HepG2 (cell line): Measurements from ENCODE around the gene RABGEF1. TPM values are rescaled to one million over a fixed set of nuclear protein-coding genes. Genes with fewer than 3 reads are reported as not detected.

ENCODE experiments used
- ATAD3A ChIP-seq: sonication (generic); formaldehyde crosslinking; IDR thresholded peaks from 2 replicates; pipeline ENCODE4 v1.4.0; 2020; ENCODE audit warnings: missing genetic modification reagents
- BHLHE40 ChIP-seq: IDR thresholded peaks from 2 replicates; pipeline ENCODE4 v1.6.1; 2011; ENCODE audit warnings: low read length, improper control_type of control experiment
- HDAC6 ChIP-seq: fragments of 200-600 bp; sonication (generic); IDR thresholded peaks from 2 replicates; pipeline ENCODE4 v1.7.0; 2017; ENCODE audit warnings: mild to moderate bottlenecking, antibody characterized with exemption, low read length, low read depth
- MIER3 ChIP-seq: IDR thresholded peaks from 2 replicates; pipeline ENCODE4 v1.6.1; 2016; ENCODE audit warnings: missing compliant biosample characterization, borderline replicate concordance
- TCF7 ChIP-seq: sonication (generic); IDR thresholded peaks from 2 replicates; pipeline ENCODE4 v1.6.1; 2016; ENCODE audit warnings: antibody characterized with exemption, low read depth
- THYN1 ChIP-seq: sonication (generic); formaldehyde crosslinking; IDR thresholded peaks from 2 replicates; pipeline ENCODE4 v1.8.1; 2023; ENCODE audit warnings: low read depth, mild to moderate bottlenecking, moderate library complexity, missing genetic modification reagents, borderline replicate concordance
- TP53 ChIP-seq: sonication (generic); formaldehyde crosslinking; conservative IDR thresholded peaks from 2 replicates; pipeline ENCODE4 v1.4.0; 2020; ENCODE audit warnings: missing genetic modification reagents
- ZBTB42 ChIP-seq: sonication (generic); formaldehyde crosslinking; IDR thresholded peaks from 2 replicates; pipeline ENCODE4 v1.5.0; 2020; ENCODE audit warnings: mild to moderate bottlenecking, missing genetic modification reagents
- ZNF136 ChIP-seq: sonication (generic); formaldehyde crosslinking; IDR thresholded peaks from 2 replicates; pipeline ENCODE4 v1.8.1; 2022; ENCODE audit warnings: low read depth, mild to moderate bottlenecking, moderate library complexity, missing genetic modification reagents
- ZNF205 ChIP-seq: IDR thresholded peaks from 2 replicates; pipeline ENCODE4 v1.6.1; 2018; ENCODE audit warnings: missing biosample characterization, missing genetic modification reagents
- ZNF33B ChIP-seq: sonication (generic); formaldehyde crosslinking; IDR thresholded peaks from 2 replicates; pipeline ENCODE4 v1.5.1; 2020; ENCODE audit warnings: mild to moderate bottlenecking, missing genetic modification reagents
- ZNF460 ChIP-seq: sonication (generic); formaldehyde crosslinking; IDR thresholded peaks from 2 replicates; pipeline ENCODE4 v1.5.1; 2020; ENCODE audit warnings: missing genetic modification reagents, mild to moderate bottlenecking, borderline replicate concordance
- ZNF670 ChIP-seq: sonication (generic); formaldehyde crosslinking; IDR thresholded peaks from 2 replicates; pipeline ENCODE4 v1.8.0; 2022; ENCODE audit warnings: mild to moderate bottlenecking, missing genetic modification reagents, borderline replicate concordance
- ZNF709 ChIP-seq: sonication (generic); formaldehyde crosslinking; IDR thresholded peaks from 2 replicates; pipeline ENCODE4 v1.5.0; 2020; ENCODE audit warnings: mild to moderate bottlenecking, missing genetic modification reagents
- polyA plus RNA-seq, 8 experiments: library from polyadenylated mRNA; depleted of rRNA in 3 of 8; stranded (reverse) in 7 of 8; unstranded in 1 of 8; fragments of >200 nt; fragmentation: Illumina TruSeq in 4 of 8; extraction: Trizol in 4 of 8; gene quantifications; 2 replicates each; pipeline versions ENCODE4 v1.2.1 to v1.2.3, GENCODE V29; 2011 to 2016; ENCODE audit warnings: low read depth in 4 of 8, missing spikeins in 1 of 8, mixed read lengths in 1 of 8; ENCODE audit not compliant: insufficient read depth in 1 of 8
- total RNA-seq, 5 experiments: library from RNA; depleted of rRNA; stranded (reverse); fragments of >200 nt; fragmentation: Illumina TruSeq; extraction: Trizol; gene quantifications; 2 replicates each; pipeline ENCODE4 v1.2.3, GENCODE V29; 2016; ENCODE audit warnings: low read depth in 1 of 5
- TF ChIP-seq, protein P1 (sequence below): sonication (generic); formaldehyde crosslinking; conservative IDR thresholded peaks from 2 replicates; pipeline ENCODE4 v1.4.0; 2020; ENCODE audit warnings: missing genetic modification reagents
- TF ChIP-seq, protein P2 (sequence below): sonication (generic); formaldehyde crosslinking; IDR thresholded peaks from 2 replicates; pipeline ENCODE4 v1.9.0; 2021; ENCODE audit warnings: mild to moderate bottlenecking, missing genetic modification reagents
- TF ChIP-seq, protein P3 (sequence below): sonication (generic); formaldehyde crosslinking; conservative IDR thresholded peaks from 2 replicates; pipeline ENCODE4 v1.8.0; 2022; ENCODE audit warnings: low read depth, missing genetic modification reagents
- TF ChIP-seq, protein P4 (sequence below): IDR thresholded peaks from 2 replicates; pipeline ENCODE4 v1.6.1; 2018; ENCODE audit warnings: missing genetic modification reagents

The RABGEF1 gene
- total and polyA plus RNA-seq, 2 of the 13 experiments (the other 11 are each of a cell fraction or from before 2014, with no cell fraction given): 22.7 to 35.3 TPM

DNA sequence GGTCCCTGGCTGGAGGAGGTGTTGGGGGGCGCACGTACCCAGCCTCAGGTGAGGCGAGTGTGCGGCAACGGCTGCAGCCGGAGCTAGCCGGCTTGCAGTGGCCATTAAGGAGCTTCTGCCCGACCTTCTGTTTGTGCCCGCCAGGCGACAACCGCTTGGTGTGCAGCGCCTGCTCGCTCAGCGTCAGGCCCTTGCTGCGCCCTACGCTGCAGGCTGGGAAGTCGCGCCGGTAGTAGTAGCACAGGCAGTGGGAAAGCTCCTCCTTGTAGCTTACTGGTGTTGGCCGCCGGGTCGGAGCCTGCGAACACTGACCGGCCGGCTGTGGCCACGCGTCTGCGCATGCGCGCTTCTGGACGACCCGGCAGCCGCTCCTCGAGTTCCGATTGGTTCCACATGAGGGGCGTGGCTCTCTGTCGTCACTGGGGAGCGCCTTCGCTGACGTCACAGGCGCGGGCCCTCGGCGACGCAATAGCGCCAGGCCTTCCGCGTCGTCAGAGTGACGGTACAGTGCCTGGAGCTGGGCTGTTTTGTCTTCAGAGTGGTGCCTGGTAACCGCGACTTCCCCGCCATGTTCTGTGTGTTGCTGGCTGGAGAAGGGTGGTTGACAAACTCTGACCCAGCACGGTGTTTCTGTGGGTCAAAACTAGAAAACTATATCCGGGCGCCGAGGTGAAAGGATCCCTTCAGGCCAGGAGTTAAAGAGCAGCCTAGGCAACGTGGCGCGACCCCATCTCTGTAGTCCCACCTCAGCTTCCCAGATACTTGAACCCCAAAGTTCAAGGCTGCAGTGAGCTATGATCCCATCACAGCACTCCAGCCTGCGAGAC is 104.2 kb downstream of the RABGEF1 start (continued):
- peak; percentile 96 for TF ChIP-seq MIER3 (CRISPR knock-in tag)
- TF ChIP-seq HDAC6: no peak
- TF ChIP-seq ZNF709 (CRISPR knock-in tag): 0 out of 2 replicates have a peak, but pooled peaks have one; percentile 30
- TF ChIP-seq ZBTB42 (CRISPR knock-in tag): 0 out of 2 replicates have a peak, but pooled peaks have one; percentile 51
- TF ChIP-seq, protein P1, sequence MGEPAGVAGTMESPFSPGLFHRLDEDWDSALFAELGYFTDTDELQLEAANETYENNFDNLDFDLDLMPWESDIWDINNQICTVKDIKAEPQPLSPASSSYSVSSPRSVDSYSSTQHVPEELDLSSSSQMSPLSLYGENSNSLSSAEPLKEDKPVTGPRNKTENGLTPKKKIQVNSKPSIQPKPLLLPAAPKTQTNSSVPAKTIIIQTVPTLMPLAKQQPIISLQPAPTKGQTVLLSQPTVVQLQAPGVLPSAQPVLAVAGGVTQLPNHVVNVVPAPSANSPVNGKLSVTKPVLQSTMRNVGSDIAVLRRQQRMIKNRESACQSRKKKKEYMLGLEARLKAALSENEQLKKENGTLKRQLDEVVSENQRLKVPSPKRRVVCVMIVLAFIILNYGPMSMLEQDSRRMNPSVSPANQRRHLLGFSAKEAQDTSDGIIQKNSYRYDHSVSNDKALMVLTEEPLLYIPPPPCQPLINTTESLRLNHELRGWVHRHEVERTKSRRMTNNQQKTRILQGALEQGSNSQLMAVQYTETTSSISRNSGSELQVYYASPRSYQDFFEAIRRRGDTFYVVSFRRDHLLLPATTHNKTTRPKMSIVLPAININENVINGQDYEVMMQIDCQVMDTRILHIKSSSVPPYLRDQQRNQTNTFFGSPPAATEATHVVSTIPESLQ: no peak
- TF ChIP-seq TCF7: no peak
- no peak for TF ChIP-seq ZNF460 (CRISPR knock-in tag)
- TF ChIP-seq ZNF205: peak; percentile 91
- no peak; the same call in 1 of the 2 replicates for TF ChIP-seq ZNF670 (CRISPR knock-in tag)
- no peak for TF ChIP-seq ATAD3A
- TF ChIP-seq TP53 (CRISPR knock-in tag): no peak
- no peak for TF ChIP-seq BHLHE40
- TF ChIP-seq, protein P2, sequence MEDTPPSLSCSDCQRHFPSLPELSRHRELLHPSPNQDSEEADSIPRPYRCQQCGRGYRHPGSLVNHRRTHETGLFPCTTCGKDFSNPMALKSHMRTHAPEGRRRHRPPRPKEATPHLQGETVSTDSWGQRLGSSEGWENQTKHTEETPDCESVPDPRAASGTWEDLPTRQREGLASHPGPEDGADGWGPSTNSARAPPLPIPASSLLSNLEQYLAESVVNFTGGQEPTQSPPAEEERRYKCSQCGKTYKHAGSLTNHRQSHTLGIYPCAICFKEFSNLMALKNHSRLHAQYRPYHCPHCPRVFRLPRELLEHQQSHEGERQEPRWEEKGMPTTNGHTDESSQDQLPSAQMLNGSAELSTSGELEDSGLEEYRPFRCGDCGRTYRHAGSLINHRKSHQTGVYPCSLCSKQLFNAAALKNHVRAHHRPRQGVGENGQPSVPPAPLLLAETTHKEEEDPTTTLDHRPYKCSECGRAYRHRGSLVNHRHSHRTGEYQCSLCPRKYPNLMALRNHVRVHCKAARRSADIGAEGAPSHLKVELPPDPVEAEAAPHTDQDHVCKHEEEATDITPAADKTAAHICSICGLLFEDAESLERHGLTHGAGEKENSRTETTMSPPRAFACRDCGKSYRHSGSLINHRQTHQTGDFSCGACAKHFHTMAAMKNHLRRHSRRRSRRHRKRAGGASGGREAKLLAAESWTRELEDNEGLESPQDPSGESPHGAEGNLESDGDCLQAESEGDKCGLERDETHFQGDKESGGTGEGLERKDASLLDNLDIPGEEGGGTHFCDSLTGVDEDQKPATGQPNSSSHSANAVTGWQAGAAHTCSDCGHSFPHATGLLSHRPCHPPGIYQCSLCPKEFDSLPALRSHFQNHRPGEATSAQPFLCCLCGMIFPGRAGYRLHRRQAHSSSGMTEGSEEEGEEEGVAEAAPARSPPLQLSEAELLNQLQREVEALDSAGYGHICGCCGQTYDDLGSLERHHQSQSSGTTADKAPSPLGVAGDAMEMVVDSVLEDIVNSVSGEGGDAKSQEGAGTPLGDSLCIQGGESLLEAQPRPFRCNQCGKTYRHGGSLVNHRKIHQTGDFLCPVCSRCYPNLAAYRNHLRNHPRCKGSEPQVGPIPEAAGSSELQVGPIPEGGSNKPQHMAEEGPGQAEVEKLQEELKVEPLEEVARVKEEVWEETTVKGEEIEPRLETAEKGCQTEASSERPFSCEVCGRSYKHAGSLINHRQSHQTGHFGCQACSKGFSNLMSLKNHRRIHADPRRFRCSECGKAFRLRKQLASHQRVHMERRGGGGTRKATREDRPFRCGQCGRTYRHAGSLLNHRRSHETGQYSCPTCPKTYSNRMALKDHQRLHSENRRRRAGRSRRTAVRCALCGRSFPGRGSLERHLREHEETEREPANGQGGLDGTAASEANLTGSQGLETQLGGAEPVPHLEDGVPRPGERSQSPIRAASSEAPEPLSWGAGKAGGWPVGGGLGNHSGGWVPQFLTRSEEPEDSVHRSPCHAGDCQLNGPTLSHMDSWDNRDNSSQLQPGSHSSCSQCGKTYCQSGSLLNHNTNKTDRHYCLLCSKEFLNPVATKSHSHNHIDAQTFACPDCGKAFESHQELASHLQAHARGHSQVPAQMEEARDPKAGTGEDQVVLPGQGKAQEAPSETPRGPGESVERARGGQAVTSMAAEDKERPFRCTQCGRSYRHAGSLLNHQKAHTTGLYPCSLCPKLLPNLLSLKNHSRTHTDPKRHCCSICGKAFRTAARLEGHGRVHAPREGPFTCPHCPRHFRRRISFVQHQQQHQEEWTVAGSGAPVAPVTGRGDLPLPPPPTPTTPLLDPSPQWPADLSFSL (CRISPR knock-in tag): no peak
- TF ChIP-seq, protein P3, sequence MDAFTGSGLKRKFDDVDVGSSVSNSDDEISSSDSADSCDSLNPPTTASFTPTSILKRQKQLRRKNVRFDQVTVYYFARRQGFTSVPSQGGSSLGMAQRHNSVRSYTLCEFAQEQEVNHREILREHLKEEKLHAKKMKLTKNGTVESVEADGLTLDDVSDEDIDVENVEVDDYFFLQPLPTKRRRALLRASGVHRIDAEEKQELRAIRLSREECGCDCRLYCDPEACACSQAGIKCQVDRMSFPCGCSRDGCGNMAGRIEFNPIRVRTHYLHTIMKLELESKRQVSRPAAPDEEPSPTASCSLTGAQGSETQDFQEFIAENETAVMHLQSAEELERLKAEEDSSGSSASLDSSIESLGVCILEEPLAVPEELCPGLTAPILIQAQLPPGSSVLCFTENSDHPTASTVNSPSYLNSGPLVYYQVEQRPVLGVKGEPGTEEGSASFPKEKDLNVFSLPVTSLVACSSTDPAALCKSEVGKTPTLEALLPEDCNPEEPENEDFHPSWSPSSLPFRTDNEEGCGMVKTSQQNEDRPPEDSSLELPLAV (CRISPR knock-in tag): no peak
- TF ChIP-seq, protein P4, sequence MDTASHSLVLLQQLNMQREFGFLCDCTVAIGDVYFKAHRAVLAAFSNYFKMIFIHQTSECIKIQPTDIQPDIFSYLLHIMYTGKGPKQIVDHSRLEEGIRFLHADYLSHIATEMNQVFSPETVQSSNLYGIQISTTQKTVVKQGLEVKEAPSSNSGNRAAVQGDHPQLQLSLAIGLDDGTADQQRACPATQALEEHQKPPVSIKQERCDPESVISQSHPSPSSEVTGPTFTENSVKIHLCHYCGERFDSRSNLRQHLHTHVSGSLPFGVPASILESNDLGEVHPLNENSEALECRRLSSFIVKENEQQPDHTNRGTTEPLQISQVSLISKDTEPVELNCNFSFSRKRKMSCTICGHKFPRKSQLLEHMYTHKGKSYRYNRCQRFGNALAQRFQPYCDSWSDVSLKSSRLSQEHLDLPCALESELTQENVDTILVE: peak; percentile 91
- no peak for TF ChIP-seq THYN1 (CRISPR knock-in tag)
- TF ChIP-seq ZNF136 (CRISPR knock-in tag): 0 out of 2 replicates have a peak, but pooled peaks have one; percentile 84
- TF ChIP-seq ZNF33B (CRISPR knock-in tag): 0 out of 2 replicates have a peak, but pooled peaks have one; percentile 66
